Measurements from ENCODE around the gene MAP3K7.

MAP3K7 gene

GRCh38 chr6:90492798-90493197, 94.1 kb downstream of the MAP3K7 start:
- no peak overlapping the region for H3K4me2 ChIP-seq (ENCODE audit: low read depth, low read length)
- H3K9me2 ChIP-seq (replicated peaks; ENCODE audit: insufficient read depth, low read length): no peaks in the 10 kb centered on the region
- DNase-seq: no peak
- H3K79me2 ChIP-seq (ENCODE audit: low read length): no peaks in the 10 kb centered on the region
- H3F3A ChIP-seq (ENCODE audit: insufficient read depth, low read length): no peaks in the 10 kb centered on the region
- no peak overlapping the region for H3K4me3 ChIP-seq (ENCODE audit: low read length)
- no peaks in the 10 kb centered on the region for H3K36me3 ChIP-seq (replicated peaks; ENCODE audit: insufficient read depth, low read length)
- TF ChIP-seq CTCF (IDR thresholded peaks at IDR 0.05; ENCODE audit: low read length) (no peak), EZH2 (optimal IDR thresholded peaks at IDR 0.05; ENCODE audit: low read depth, low read length) (no peak), EZH2phosphoT487 (IDR thresholded peaks at IDR 0.05; ENCODE audit: low read length) (no peak)
- H2AFZ ChIP-seq (ENCODE audit: low read length): no peak overlapping the region
- H4K20me1 ChIP-seq (ENCODE audit: insufficient read depth, low read length): no peaks in the 10 kb centered on the region
- H3K27ac ChIP-seq (ENCODE audit: low read length): no peak overlapping the region
- no peaks in the 10 kb centered on the region for H3K27me3 ChIP-seq (replicated peaks; ENCODE audit: insufficient read depth, low read length)
- H3K4me1 ChIP-seq (ENCODE audit: low read length): no peaks in the 10 kb centered on the region
- no peak overlapping the region for H3K9ac ChIP-seq (ENCODE audit: low read length)
- H3K9me3 ChIP-seq (replicated peaks; ENCODE audit: insufficient read depth, low read length): no peaks in the 10 kb centered on the region

- H3K9me2 ChIP-seq (replicated peaks; ENCODE audit: insufficient read depth, low read length): no peaks in the 10 kb centered on the region
- TF ChIP-seq CTCF (IDR thresholded peaks at IDR 0.05; ENCODE audit: low read length): no peak
- TF ChIP-seq EZH2 (optimal IDR thresholded peaks at IDR 0.05; ENCODE audit: low read depth, low read length): no peak
- no peak for TF ChIP-seq EZH2phosphoT487 (IDR thresholded peaks at IDR 0.05; ENCODE audit: low read length)
- no peaks in the 10 kb centered on the region for H3K79me2 ChIP-seq (ENCODE audit: low read length)
- H3K27me3 ChIP-seq (replicated peaks; ENCODE audit: insufficient read depth, low read length): no peaks in the 10 kb centered on the region
- H3K27ac ChIP-seq (ENCODE audit: low read length): no peak overlapping the region
- H3K4me2 ChIP-seq (ENCODE audit: low read depth, low read length): no peak overlapping the region
- no peak overlapping the region for H2AFZ ChIP-seq (ENCODE audit: low read length)
- H3K4me3 ChIP-seq (ENCODE audit: low read length): no peak overlapping the region
- H3K4me1 ChIP-seq (ENCODE audit: low read length): no peaks in the 10 kb centered on the region
- H3F3A ChIP-seq (ENCODE audit: insufficient read depth, low read length): no peaks in the 10 kb centered on the region
- no peak for DNase-seq
- no peaks in the 10 kb centered on the region for H3K9me3 ChIP-seq (replicated peaks; ENCODE audit: insufficient read depth, low read length)
- no peaks in the 10 kb centered on the region for H3K36me3 ChIP-seq (replicated peaks; ENCODE audit: insufficient read depth, low read length)
- H4K20me1 ChIP-seq (ENCODE audit: insufficient read depth, low read length): no peaks in the 10 kb centered on the region
- no peak overlapping the region for H3K9ac ChIP-seq (ENCODE audit: low read length)
Measured at GRCh38 chr6:90492369-90492768, 94.5 kb downstream of the MAP3K7 start.

- no peak overlapping the region for H3K4me2 ChIP-seq (ENCODE audit: low read depth, low read length)
- H3K27ac ChIP-seq (ENCODE audit: low read length): no peak overlapping the region
- H3K9ac ChIP-seq (ENCODE audit: low read length): no peak overlapping the region
- H4K20me1 ChIP-seq (ENCODE audit: insufficient read depth, low read length): no peaks in the 10 kb centered on the region
- TF ChIP-seq CTCF (IDR thresholded peaks at IDR 0.05; ENCODE audit: low read length): no peak
- H3K4me1 ChIP-seq (ENCODE audit: low read length): no peaks in the 10 kb centered on the region
- no peak for DNase-seq
- no peaks in the 10 kb centered on the region for H3F3A ChIP-seq (ENCODE audit: insufficient read depth, low read length)
- H2AFZ ChIP-seq (ENCODE audit: low read length): no peak overlapping the region
- no peaks in the 10 kb centered on the region for H3K79me2 ChIP-seq (ENCODE audit: low read length)
- no peak overlapping the region for H3K4me3 ChIP-seq (ENCODE audit: low read length)
- no peaks in the 10 kb centered on the region for H3K36me3 ChIP-seq (replicated peaks; ENCODE audit: insufficient read depth, low read length)
- H3K9me2 ChIP-seq (replicated peaks; ENCODE audit: insufficient read depth, low read length): no peaks in the 10 kb centered on the region
- H3K27me3 ChIP-seq (replicated peaks; ENCODE audit: insufficient read depth, low read length): no peaks in the 10 kb centered on the region
- no peaks in the 10 kb centered on the region for H3K9me3 ChIP-seq (replicated peaks; ENCODE audit: insufficient read depth, low read length)
Measured at GRCh38 chr6:90490030-90490716, 96.7 kb downstream of the MAP3K7 start.

Data from MM.1S (cell line).